ENCODE measurements around the gene SAFB2.

The SAFB2 gene

DNA sequence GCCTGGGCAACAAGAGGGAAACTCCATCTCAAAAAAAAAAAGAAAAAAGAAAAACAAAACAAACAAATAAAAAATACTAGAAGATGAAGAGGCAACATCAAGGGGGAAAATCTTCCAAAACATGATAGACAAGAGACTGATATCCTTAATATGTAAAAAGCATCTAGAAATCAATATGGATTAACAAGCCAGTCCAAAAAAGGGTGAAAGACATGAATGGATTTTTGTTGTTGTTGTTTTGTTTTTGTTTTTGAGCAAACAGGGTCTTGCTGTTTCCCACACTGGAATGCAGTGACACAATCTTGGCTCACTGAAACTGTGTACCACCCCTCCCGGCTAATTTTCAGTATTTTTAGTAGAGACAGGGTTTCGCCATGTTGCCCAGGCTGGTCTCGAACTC is 50.8 kb downstream of the SAFB2 start:
- Histone ChIP-seq H3K27me3 (peaks cover 16% of the 10 kb centered on the region), H3K4me3 (ENCODE audit: low read depth, low read length) (no peak overlapping the region), H3K9me3 (no peaks in the 10 kb centered on the region; the same call in 1 of the 2 replicates), H3K4me1 (no peaks in the 10 kb centered on the region), H3K36me3 (no peaks in the 10 kb centered on the region)
- no peak for DNase-seq
- no peak for TF ChIP-seq CTCF (IDR thresholded peaks at IDR 0.05; ENCODE audit: low read depth, low read length)

- H3K27me3 ChIP-seq = peaks cover 25% of the 10 kb centered on the region
- H3K9me3 ChIP-seq = no peaks in the 10 kb centered on the region; the same call in 1 of the 2 replicates
- H3K4me3 ChIP-seq (ENCODE audit: low read depth, low read length) = no peak overlapping the region
- no peak for TF ChIP-seq CTCF (IDR thresholded peaks at IDR 0.05; ENCODE audit: low read depth, low read length)
- H3K4me1 ChIP-seq = no peaks in the 10 kb centered on the region
- H3K36me3 ChIP-seq = no peaks in the 10 kb centered on the region
- no peak for DNase-seq
Measured at GRCh38 chr19:5567970-5568407, 54.6 kb downstream of the SAFB2 start.

- TF ChIP-seq CTCF (IDR thresholded peaks at IDR 0.05; ENCODE audit: low read depth, low read length) = peak; percentile 20; the same call in 1 of the 2 replicates
- H3K4me3 ChIP-seq (ENCODE audit: low read depth, low read length) = no peak within 1 kb of the TSS
Measured at GRCh38 chr19:5567360-5567969, 55.1 kb downstream of the SAFB2 start, which contains the start of gene TINCR. Gene TINCR, minus strand, starts transcription at chr19:5567953.

GRCh38 chr19:5564930-5565329 is 57.6 kb downstream of the SAFB2 start:
- Histone ChIP-seq H3K4me1 (no peaks in the 10 kb centered on the region), H3K27me3 (peaks cover 25% of the 10 kb centered on the region), H3K9me3 (no peaks in the 10 kb centered on the region), H3K4me3 (ENCODE audit: low read depth, low read length) (no peak overlapping the region), H3K36me3 (no peaks in the 10 kb centered on the region)
- DNase-seq = no peak
- TF ChIP-seq CTCF (IDR thresholded peaks at IDR 0.05; ENCODE audit: low read depth, low read length) = no peak

More at GRCh38 chr19:5567360-5567969, 55.1 kb downstream of the SAFB2 start, which contains the start of gene TINCR:
- Histone ChIP-seq H3K4me1 (no peaks in the 10 kb centered on the region), H3K27me3 (peaks cover 25% of the 10 kb centered on the region), H3K36me3 (no peaks in the 10 kb centered on the region), H3K9me3 (no peaks in the 10 kb centered on the region; the same call in 1 of the 2 replicates)
- peak; percentile 54 for DNase-seq

GRCh38 chr19:5563935-5564612 is 58.5 kb downstream of the SAFB2 start:
- peak; percentile 43 for DNase-seq
- TF ChIP-seq CTCF (IDR thresholded peaks at IDR 0.05; ENCODE audit: low read depth, low read length) = no peak
- no peaks in the 10 kb centered on the region for H3K4me1 ChIP-seq
- peaks cover 25% of the 10 kb centered on the region for H3K27me3 ChIP-seq
- no peaks in the 10 kb centered on the region for H3K9me3 ChIP-seq
- H3K4me3 ChIP-seq (ENCODE audit: low read depth, low read length) = no peak overlapping the region
- no peaks in the 10 kb centered on the region for H3K36me3 ChIP-seq

- H3K4me1 ChIP-seq = no peaks in the 10 kb centered on the region
- peak; percentile 30 for TF ChIP-seq CTCF (IDR thresholded peaks at IDR 0.05; ENCODE audit: low read depth, low read length)
- no peaks in the 10 kb centered on the region for H3K36me3 ChIP-seq
- H3K9me3 ChIP-seq = no peaks in the 10 kb centered on the region
- no peak for DNase-seq
- H3K4me3 ChIP-seq (ENCODE audit: low read depth, low read length) = no peak overlapping the region
- H3K27me3 ChIP-seq = peaks cover 20% of the 10 kb centered on the region
Measured at GRCh38 chr19:5563008-5563431, 59.6 kb downstream of the SAFB2 start.
